Breast epithelium (tissue), 3 donors: ENCODE measurements around the gene ZNF90.

Experiments used
- POLR2A ChIP-seq: fragments of 450-650 bp; IDR thresholded peaks from one replicate; pipeline ENCODE4 v1.6.1; 2016; ENCODE audit warnings: antibody characterized with exemption, mild to moderate bottlenecking, moderate library complexity
- TF ChIP-seq, protein P1 (sequence below), 3 donors: fragments of 450-650 bp; IDR thresholded peaks; one replicate each; pipeline ENCODE4 v1.5.1; 2016 to 2017; ENCODE audit warnings: antibody characterized with exemption in 3 of 3, mild to moderate bottlenecking in 3 of 3, moderate library complexity in 3 of 3

GRCh38 chr19:20035935-20036334 is 41.9 kb upstream of the ZNF90 start:
- no peak for TF ChIP-seq POLR2A
- TF ChIP-seq, protein P1, sequence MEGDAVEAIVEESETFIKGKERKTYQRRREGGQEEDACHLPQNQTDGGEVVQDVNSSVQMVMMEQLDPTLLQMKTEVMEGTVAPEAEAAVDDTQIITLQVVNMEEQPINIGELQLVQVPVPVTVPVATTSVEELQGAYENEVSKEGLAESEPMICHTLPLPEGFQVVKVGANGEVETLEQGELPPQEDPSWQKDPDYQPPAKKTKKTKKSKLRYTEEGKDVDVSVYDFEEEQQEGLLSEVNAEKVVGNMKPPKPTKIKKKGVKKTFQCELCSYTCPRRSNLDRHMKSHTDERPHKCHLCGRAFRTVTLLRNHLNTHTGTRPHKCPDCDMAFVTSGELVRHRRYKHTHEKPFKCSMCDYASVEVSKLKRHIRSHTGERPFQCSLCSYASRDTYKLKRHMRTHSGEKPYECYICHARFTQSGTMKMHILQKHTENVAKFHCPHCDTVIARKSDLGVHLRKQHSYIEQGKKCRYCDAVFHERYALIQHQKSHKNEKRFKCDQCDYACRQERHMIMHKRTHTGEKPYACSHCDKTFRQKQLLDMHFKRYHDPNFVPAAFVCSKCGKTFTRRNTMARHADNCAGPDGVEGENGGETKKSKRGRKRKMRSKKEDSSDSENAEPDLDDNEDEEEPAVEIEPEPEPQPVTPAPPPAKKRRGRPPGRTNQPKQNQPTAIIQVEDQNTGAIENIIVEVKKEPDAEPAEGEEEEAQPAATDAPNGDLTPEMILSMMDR (IDR thresholded peaks at IDR 0.05) = no peak
